Activated naive CD4-positive, alpha-beta T cell treated with anti-CD3 and anti-CD28 coated beads, Interleukin-2, amount 10 ng/mL, durations not matched to agents 7 days and 5 days (primary cell): ENCODE data around the gene CSNK1G1.
A peak's percentile ranks its signal among the peaks of the same experiment; 100 is the strongest.
"Not testable (repeated sequence)": the region's sequence is repeated elsewhere in the genome, so short reads cannot be mapped to it uniquely, and the experiment has no call there.

ENCODE experiments used
- CTCF ChIA-PET: fragments of 350-600 bp; sonication (Branson Sonifier 250); formaldehyde crosslinking; loops from one replicate; lab custom pipeline; 2021; ENCODE audit warnings: antibody characterized with exemption; lab: Charles Lee
- DNase-seq: peaks from one replicate; pipeline ENCODE4 v3.0.0-alpha.2; 2020
- H3K27ac Mint-ChIP-seq: one replicate; pipeline ENCODE4 v1.8.0; 2021; ENCODE audit warnings: mild to moderate bottlenecking, moderate library complexity, mixed read lengths
- H3K27me3 Mint-ChIP-seq: one replicate; pipeline ENCODE4 v1.8.0; 2021; ENCODE audit warnings: mild to moderate bottlenecking, mixed read lengths
- H3K36me3 Mint-ChIP-seq: one replicate; pipeline ENCODE4 v1.8.0; 2021; ENCODE audit warnings: mixed read lengths
- H3K4me1 Mint-ChIP-seq: one replicate; pipeline ENCODE4 v1.8.0; 2021; ENCODE audit warnings: mixed read lengths
- H3K4me3 Mint-ChIP-seq: one replicate; pipeline ENCODE4 v1.8.0; 2021; ENCODE audit warnings: mild to moderate bottlenecking, moderate library complexity, mixed read lengths
- H3K9me3 Mint-ChIP-seq: one replicate; pipeline ENCODE4 v1.8.0; 2021; ENCODE audit warnings: mixed read lengths

Gene CSNK1G1

DNA sequence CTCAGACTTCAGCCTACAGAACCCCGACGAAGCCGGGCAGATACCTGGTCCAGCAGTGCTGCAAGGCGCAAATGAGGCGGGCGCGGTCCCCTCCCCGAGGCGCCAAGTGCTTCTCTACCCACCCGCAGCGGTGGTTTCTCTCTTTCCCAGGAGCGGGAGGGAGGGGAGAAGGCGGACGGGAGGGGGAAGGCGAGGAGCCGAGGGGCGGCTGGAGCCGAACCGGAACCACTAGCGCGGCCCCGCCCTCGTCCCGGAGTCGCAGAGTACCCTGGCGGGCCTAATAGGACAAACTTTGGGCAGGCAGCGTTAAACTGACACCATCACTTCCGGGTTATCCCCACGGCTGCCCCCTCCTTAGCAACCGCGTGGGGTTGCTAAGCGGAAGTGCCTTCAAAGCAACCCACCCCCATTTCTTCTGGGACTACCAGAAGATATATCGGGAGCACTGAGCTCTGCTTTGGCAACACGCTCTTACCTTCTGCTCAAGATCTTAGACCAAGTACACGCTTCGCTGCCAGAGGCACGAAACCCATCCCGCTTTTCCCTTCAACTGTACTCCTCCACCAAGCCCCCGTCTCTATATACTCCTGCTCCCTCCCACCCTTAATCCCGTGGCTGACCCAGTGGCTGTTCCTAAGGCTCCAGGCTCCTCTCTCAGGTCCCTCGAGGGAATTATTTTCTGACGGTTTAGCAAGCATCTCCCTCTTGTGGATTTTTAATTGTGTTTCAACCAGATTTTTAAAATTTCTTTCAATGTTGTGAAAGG is at the start of gene CSNK1G1:
CSNK1G1 (minus strand) TSS at position 230 of the 766 bp plus-strand sequence. CDS start 55,674 bp downstream, outside the sequence.
- H3K27ac Mint-ChIP-seq, result peak within 1 kb of the TSS; percentile 91
- CTCF ChIA-PET, result no interaction called here
- H3K27me3 Mint-ChIP-seq, result no peaks in the 10 kb centered on the region
- peak; percentile 95 for DNase-seq
- H3K36me3 Mint-ChIP-seq, result peaks cover 10% of the 10 kb centered on the region
- H3K9me3 Mint-ChIP-seq, result no peaks in the 10 kb centered on the region
- H3K4me3 Mint-ChIP-seq, result peak within 1 kb of the TSS; percentile 91
- peaks cover 22% of the 10 kb centered on the region for H3K4me1 Mint-ChIP-seq

DNA sequence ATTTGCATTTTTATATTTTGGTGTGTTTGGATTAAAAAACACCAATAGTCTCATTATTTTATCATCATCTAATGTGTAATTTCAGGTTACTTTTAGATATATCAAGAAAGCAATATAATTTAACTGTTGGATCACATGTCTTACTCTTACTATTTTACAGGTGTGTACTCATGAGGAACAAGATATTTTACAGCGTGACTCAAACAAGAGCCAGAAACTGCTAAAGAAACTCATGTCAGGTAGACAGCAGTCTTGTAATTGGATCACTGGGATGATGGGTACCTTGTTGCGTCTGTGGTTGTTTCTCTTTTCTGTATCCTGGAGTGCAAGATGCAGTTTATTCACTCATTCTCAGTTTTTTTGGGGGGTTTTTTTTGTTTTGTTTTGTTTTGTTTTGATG is 44.6 kb upstream of the CSNK1G1 start:
- peaks cover 41% of the 10 kb centered on the region for H3K36me3 Mint-ChIP-seq
- H3K4me1 Mint-ChIP-seq, result no peaks in the 10 kb centered on the region
- no peak for DNase-seq
- no peak overlapping the region for H3K27ac Mint-ChIP-seq
- no peaks in the 10 kb centered on the region for H3K27me3 Mint-ChIP-seq
- CTCF ChIA-PET, result no interaction called here
- H3K9me3 Mint-ChIP-seq, result no peaks in the 10 kb centered on the region
- no peak overlapping the region for H3K4me3 Mint-ChIP-seq

DNA sequence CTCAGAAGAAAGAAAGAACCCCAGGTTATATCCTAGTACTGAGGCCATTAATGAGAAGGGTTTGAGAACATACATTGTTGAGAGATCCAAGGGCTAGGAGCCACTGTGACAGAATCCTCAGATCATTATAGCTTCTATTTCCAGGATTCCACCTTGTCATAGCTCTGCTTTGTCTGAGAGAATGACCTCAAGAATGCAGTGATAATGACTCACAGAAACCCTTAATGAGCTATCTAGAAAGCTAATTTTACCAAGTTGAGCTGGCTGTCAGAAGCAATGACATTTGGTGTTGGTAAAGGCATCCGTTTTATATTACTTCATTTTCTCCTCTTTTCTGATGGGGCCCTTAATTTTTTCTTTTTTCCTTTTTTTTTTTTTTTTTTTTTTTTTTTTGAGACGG is 42.6 kb upstream of the CSNK1G1 start:
- H3K9me3 Mint-ChIP-seq, result no peaks in the 10 kb centered on the region
- H3K4me3 Mint-ChIP-seq, result no peak overlapping the region
- H3K36me3 Mint-ChIP-seq, result peaks cover 48% of the 10 kb centered on the region
- H3K4me1 Mint-ChIP-seq, result peaks cover 7% of the 10 kb centered on the region
- no peaks in the 10 kb centered on the region for H3K27me3 Mint-ChIP-seq
- peak overlapping the region; percentile 37 for H3K27ac Mint-ChIP-seq
- no peak for DNase-seq
- CTCF ChIA-PET, result interaction anchor here (0.9 kb wide), 1 partner anchor 29 kb away, joined by 4 read pairs; no protein-coding TSS in a partner anchor

DNA sequence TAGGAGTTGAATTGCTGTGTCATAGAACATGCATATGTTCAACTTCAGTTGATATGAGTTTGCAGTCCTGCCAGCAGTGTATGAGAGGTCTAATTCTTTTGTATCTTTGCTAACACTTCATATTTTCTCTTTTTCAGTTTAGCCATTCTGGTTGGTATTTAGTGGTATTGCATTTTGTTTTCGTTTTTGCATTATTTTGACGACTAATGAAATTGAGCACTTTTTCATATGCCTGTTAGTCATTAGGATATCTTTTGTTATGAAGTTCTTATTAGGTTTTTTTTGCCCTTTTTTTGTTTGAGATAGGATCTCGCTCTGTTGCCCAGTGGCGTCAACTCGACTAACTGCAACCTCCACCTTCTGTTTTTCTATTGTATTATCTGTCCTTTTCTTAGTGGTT is 40.8 kb upstream of the CSNK1G1 start:
- H3K4me3 Mint-ChIP-seq, result no peak overlapping the region
- DNase-seq, result no peak
- peaks cover 46% of the 10 kb centered on the region for H3K36me3 Mint-ChIP-seq
- no peak overlapping the region for H3K27ac Mint-ChIP-seq
- H3K4me1 Mint-ChIP-seq, result peaks cover 9% of the 10 kb centered on the region
- H3K27me3 Mint-ChIP-seq, result no peaks in the 10 kb centered on the region
- no peaks in the 10 kb centered on the region for H3K9me3 Mint-ChIP-seq
- CTCF ChIA-PET, result interaction anchor here (1.1 kb wide), 1 partner anchor 255 kb away, joined by 4 read pairs; no protein-coding TSS in a partner anchor

DNA sequence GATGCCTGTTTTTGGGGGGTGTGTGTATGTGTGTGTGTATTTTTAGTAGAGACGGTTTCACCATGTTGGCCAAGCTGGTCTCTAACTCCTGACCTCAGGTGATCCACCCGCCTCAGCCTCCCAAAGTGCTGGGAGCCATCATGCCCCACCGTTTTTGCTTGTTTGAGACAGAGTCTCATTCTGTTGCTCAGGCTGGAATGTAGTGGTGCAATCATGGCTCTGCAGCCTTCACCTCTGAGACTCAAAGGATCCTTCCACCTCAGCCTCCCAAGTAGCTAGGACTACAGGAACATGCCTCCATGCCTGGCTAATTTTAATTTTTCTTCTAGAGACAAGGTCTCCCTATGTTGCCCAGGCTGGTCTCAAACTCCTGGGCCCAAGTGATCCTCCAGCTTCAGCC is 36.5 kb upstream of the CSNK1G1 start:
- H3K9me3 Mint-ChIP-seq, DNase-seq, H3K27ac Mint-ChIP-seq, H3K27me3 Mint-ChIP-seq, H3K4me3 Mint-ChIP-seq: not testable (repeated sequence)
- Mint-ChIP-seq H3K36me3 (peaks cover 32% of the 10 kb centered on the region), H3K4me1 (peaks cover 24% of the 10 kb centered on the region)
- CTCF ChIA-PET, result interaction anchor here (2.1 kb wide), 1 partner anchor 335 kb away, joined by 8 read pairs; no protein-coding TSS in a partner anchor

DNA sequence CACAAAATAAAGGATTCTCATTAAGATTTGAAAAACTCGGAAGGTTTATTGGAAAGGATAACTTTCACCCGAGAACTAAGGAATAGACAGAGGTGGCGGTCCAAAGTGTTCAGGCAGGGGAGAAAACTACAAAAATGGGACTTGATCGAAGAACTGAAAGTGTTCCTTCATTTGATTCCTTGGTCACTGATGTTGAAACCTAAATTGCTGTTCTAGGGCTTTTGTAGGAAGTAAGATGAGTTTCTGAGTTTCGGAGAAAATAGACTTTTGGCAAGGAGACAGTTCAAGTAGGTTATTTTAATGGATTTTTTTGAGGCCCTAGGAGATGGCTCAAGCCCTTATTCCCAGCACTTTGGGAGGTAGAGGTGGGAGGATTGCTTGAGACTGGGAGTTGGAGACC is 33.1 kb upstream of the CSNK1G1 start:
- peaks cover 4% of the 10 kb centered on the region for H3K27me3 Mint-ChIP-seq
- H3K36me3 Mint-ChIP-seq, result peaks cover 13% of the 10 kb centered on the region
- CTCF ChIA-PET, result interaction anchor here (2.6 kb wide), 1 partner anchor 339 kb away, joined by 9 read pairs; no protein-coding TSS in a partner anchor
- H3K4me3 Mint-ChIP-seq, result peak overlapping the region; percentile 93
- H3K9me3 Mint-ChIP-seq, result no peaks in the 10 kb centered on the region
- DNase-seq, result no peak
- peaks cover 24% of the 10 kb centered on the region for H3K4me1 Mint-ChIP-seq
- H3K27ac Mint-ChIP-seq, result no peak overlapping the region

DNA sequence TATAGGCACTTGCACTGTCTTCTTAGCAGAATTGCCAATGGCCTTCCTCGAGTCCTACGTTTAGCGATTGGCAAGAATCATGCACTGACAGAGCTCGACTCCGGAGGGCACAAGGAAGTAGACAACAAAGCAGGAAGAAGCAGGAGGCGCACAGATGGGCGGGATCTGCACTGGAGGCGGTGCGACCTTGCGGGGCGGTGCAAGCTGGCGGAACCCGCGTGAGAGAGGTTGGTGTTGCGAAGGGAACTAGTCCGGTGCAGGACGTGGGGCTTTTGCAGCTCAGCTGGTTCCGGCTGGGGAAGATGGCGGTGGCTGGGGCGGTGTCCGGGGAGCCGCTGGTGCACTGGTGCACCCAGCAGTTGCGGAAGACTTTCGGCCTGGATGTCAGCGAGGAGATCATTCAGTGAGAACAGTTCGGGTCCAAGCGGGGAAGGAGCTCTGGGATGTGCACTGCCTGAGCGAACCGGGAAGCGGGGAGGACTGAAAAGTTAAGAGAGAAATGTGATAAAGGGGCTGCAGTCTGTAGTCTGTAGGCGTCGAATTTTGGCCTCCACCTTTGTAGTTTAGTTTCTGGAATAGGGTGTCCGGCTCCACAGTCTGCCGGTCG is 31.7 kb upstream of the CSNK1G1 start, which contains the start of gene TRIP4:
TRIP4 (plus strand) TSS at position 275 of the 607 bp plus-strand sequence; CDS start at position 303, 28 bp downstream.
- Mint-ChIP-seq H3K4me1 (peaks cover 23% of the 10 kb centered on the region), H3K4me3 (peak within 1 kb of the TSS; percentile 93), H3K9me3 (no peaks in the 10 kb centered on the region), H3K27ac (peak within 1 kb of the TSS; percentile 89), H3K36me3 (peaks cover 9% of the 10 kb centered on the region), H3K27me3 (peaks cover 4% of the 10 kb centered on the region)
- DNase-seq, result peak; percentile 98
- CTCF ChIA-PET, result interaction anchor here (0.6 to 2.6 kb wide), 6 partner anchors 38 to 516 kb away, joined by 3 to 9 read pairs (median 4); no protein-coding TSS in a partner anchor

DNA sequence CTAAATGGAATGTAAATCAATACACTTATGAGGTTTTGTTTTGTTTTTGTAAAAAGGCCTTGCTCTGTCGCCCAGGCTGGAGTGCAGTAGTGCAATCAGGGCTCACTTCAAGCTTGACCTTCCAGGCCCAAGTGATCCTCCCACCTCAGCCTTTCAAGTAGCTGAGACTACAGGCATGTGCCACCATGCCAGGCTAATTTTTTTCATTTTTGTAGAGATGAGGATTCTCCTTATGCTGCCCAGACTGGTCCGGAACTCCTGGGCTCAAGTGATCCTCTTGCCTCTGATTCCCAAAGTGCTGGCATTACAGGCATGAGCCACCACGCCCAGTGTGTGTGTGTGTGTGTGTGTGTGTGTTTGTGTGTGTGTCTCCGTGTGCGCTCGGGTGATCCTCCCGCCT is 30.3 kb upstream of the CSNK1G1 start:
- H3K27ac Mint-ChIP-seq, result no peak overlapping the region
- H3K9me3 Mint-ChIP-seq, result no peaks in the 10 kb centered on the region
- CTCF ChIA-PET, result interaction anchor here (0.8 to 2.6 kb wide), 3 partner anchors 116 to 342 kb away, joined by 3 to 9 read pairs (median 3); no protein-coding TSS in a partner anchor
- no peak overlapping the region for H3K4me3 Mint-ChIP-seq
- peaks cover 4% of the 10 kb centered on the region for H3K27me3 Mint-ChIP-seq
- peaks cover 10% of the 10 kb centered on the region for H3K36me3 Mint-ChIP-seq
- H3K4me1 Mint-ChIP-seq, result peaks cover 31% of the 10 kb centered on the region
- DNase-seq, result no peak

DNA sequence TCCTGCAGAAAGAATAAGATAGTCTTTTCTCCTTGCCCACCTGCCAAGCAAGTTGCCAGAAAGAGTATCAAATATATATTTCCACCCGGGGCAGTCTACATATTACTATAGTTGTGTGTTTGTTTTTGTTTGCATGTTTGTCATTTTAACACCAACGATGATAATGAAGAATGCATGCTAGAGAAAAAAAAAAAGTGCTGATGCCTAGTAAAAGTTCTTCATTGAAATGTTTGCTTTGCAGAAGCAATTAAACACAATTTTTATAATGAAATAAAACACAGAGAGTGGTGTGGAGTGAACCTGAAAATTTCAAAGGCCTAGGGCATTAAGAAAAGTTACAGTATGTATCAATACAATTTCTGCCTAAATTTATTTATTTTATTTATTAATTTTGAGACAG is 27.8 kb upstream of the CSNK1G1 start:
- DNase-seq, result no peak
- Mint-ChIP-seq H3K27ac (no peak overlapping the region), H3K9me3 (no peaks in the 10 kb centered on the region), H3K4me3 (no peak overlapping the region), H3K36me3 (peaks cover 14% of the 10 kb centered on the region), H3K4me1 (peaks cover 46% of the 10 kb centered on the region), H3K27me3 (peaks cover 4% of the 10 kb centered on the region)
- CTCF ChIA-PET, result no interaction called here

DNA sequence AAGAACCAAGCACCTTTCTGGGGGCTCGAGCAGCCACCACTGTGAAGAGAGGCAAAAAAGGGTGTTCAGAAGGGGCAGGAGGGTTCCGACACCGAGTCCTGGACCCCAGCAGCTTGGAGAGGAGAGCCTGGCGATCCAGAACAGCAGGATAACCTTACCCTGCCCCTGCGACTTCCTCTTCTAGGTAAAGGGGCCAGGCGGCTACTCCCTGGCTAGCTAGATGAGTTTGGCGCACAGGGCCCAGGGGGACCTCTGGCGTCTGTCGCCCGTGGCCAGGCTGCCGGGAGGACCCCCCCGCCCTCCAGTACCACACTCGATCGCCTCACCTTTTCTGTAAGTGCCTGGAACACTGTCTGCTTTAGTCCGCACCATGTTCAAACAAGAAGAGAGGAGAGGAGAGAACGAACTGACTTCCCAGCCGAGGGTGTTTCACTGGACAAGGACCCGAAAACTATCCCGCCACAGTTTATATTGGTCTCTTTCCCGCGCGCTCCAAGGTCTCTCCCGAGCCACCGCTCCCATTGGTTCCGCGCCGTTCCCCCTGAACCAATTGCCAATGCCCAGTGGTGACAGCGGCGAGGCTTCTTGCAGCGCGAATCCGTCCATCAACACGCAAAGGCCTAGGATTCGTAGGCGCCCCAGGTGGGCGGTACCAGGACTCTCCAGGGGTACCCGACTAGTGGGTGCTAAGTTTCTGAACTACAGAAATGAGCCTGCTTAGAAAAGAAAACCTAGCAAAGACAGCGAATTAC is 25.2 kb upstream of the CSNK1G1 start, which contains the start of gene PCLAF:
PCLAF (minus strand) TSS at position 442 of the 752 bp plus-strand sequence; CDS start at position 372, 70 bp downstream.
- H3K4me1 Mint-ChIP-seq, result peaks cover 40% of the 10 kb centered on the region
- CTCF ChIA-PET, result interaction anchor here (1.2 kb wide), 1 partner anchor 320 kb away, joined by 3 read pairs; no protein-coding TSS in a partner anchor
- H3K4me3 Mint-ChIP-seq, result peak within 1 kb of the TSS; percentile 91
- H3K9me3 Mint-ChIP-seq, result no peaks in the 10 kb centered on the region
- H3K36me3 Mint-ChIP-seq, result peaks cover 12% of the 10 kb centered on the region
- DNase-seq, result peak; percentile 98
- peak within 1 kb of the TSS; percentile 87 for H3K27ac Mint-ChIP-seq
- H3K27me3 Mint-ChIP-seq, result no peaks in the 10 kb centered on the region

DNA sequence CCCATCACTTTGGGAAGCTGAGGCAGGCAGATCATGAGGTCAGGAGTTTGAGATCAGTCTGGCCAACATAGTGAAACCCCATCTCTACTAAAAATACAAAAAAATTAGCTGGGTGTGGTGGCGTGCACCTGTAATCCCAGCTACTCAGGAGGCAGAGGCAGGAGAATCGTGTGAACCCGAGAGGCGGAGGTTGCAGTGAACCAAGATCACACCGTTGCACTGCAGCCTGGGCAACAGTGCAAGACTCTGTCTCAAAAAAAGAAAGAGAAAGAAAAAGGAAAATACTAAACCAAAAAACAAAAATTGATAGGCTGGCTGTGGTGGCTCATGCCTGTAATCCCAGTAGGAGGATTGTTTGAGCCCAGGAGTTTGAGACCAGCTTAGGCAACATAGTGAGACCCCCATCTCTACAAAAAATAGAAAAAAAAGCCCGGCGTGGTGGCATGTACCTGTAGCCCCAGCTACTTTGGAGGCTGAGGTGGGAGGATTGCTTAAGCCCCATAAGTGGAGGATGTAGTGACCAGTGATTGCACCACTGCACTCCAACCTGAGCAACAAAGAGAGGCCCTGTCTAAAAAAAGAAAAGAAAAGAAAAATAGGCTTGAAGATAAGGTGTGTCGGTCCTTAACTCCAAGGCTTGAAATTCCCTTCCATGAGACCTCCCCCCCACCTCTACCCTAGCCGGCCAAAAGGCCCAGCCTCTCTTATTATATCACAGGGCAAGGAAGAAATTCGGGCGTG is 24.3 kb upstream of the CSNK1G1 start:
- peak overlapping the region; percentile 87 for H3K27ac Mint-ChIP-seq
- H3K4me3 Mint-ChIP-seq, result peak overlapping the region; percentile 91
- not testable (repeated sequence) for DNase-seq, H3K9me3 Mint-ChIP-seq, H3K27me3 Mint-ChIP-seq
- CTCF ChIA-PET, result interaction anchor here (1.2 to 1.4 kb wide), 2 partner anchors 170 to 321 kb away, joined by 3 to 4 read pairs; no protein-coding TSS in a partner anchor
- H3K36me3 Mint-ChIP-seq, result peaks cover 19% of the 10 kb centered on the region
- H3K4me1 Mint-ChIP-seq, result peaks cover 40% of the 10 kb centered on the region

DNA sequence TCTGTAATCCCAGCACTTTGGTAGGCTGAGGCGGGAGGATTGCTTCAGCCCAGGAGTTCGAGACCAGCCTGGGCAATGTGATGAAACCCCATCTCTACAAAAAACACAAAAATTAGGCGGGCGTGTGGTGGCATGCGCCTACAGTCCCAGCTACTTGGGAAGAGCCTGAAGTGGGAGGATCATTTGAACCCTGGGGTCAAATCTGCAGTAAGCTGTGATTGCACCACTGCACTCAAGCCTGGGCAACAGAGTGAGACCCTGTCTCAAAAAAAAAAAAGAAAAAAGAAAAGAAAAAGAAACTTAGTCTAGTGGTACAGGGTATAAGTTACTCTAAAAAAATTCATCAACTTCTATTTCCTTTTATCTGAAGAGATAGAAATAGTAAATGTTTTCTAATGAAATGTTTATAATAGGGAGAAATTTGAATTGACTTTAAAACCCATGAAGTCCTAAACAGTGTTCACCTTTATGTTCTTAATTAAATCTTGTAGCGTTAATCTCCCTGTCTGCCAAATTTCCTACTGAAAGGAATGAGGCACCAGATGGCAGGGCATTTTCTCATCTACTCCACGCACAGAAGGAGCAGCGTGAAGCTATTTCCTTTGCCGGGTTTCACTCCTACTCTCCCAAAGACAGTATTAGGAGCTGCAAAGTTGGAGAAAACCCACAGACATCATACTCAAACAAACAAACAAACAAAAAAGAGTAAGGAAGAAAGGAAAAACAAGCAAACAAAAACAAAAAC is 23.4 kb upstream of the CSNK1G1 start:
- Mint-ChIP-seq H3K27ac (peak overlapping the region; percentile 28), H3K4me1 (peaks cover 40% of the 10 kb centered on the region), H3K36me3 (peaks cover 22% of the 10 kb centered on the region), H3K9me3 (no peaks in the 10 kb centered on the region), H3K27me3 (no peaks in the 10 kb centered on the region), H3K4me3 (peak overlapping the region; percentile 91)
- CTCF ChIA-PET, result interaction anchor here (1.2 to 1.4 kb wide), 2 partner anchors 169 to 322 kb away, joined by 3 to 4 read pairs; no protein-coding TSS in a partner anchor
- DNase-seq, result no peak
